ENCODE data around the gene NDUFS3.

NDUFS3 gene

GRCh38 chr11:47620836-47621378 lies 42.0 kb downstream of the NDUFS3 start:
- H3K4me3 ChIP-seq (ENCODE audit: low read depth, low read length), result no peak overlapping the region
- TF ChIP-seq CTCF (IDR thresholded peaks at IDR 0.05; ENCODE audit: low read depth, low read length), result no peak

GRCh38 chr11:47626234-47626633 lies 47.4 kb downstream of the NDUFS3 start:
- no peak overlapping the region for H3K4me3 ChIP-seq (ENCODE audit: low read depth, low read length)
- TF ChIP-seq CTCF (IDR thresholded peaks at IDR 0.05; ENCODE audit: low read depth, low read length), result no peak

GRCh38 chr11:47628026-47628425 lies 49.2 kb downstream of the NDUFS3 start:
- no peak overlapping the region for H3K4me3 ChIP-seq (ENCODE audit: low read depth, low read length)
- TF ChIP-seq CTCF (IDR thresholded peaks at IDR 0.05; ENCODE audit: low read depth, low read length), result no peak

- H3K4me3 ChIP-seq (ENCODE audit: low read depth, low read length), result no peak overlapping the region
- no peak for TF ChIP-seq CTCF (IDR thresholded peaks at IDR 0.05; ENCODE audit: low read depth, low read length)
Observed at GRCh38 chr11:47631473-47631872, 52.6 kb downstream of the NDUFS3 start.

Measured in WI38 (cell line).